ENCODE measurements around the gene YKT6.
"Not testable (repeated sequence)": the region's sequence is repeated elsewhere in the genome, so short reads cannot be mapped to it uniquely, and the experiment has no call there.

Gene YKT6

GRCh38 chr7:44172352-44172751 is 28.4 kb upstream of the YKT6 start:
- no peak for DNase-seq (ENCODE audit: low read depth, low spot score)

GRCh38 chr7:44172803-44173424 is 27.9 kb upstream of the YKT6 start:
- DNase-seq (ENCODE audit: low read depth, low spot score) = no peak

DNA sequence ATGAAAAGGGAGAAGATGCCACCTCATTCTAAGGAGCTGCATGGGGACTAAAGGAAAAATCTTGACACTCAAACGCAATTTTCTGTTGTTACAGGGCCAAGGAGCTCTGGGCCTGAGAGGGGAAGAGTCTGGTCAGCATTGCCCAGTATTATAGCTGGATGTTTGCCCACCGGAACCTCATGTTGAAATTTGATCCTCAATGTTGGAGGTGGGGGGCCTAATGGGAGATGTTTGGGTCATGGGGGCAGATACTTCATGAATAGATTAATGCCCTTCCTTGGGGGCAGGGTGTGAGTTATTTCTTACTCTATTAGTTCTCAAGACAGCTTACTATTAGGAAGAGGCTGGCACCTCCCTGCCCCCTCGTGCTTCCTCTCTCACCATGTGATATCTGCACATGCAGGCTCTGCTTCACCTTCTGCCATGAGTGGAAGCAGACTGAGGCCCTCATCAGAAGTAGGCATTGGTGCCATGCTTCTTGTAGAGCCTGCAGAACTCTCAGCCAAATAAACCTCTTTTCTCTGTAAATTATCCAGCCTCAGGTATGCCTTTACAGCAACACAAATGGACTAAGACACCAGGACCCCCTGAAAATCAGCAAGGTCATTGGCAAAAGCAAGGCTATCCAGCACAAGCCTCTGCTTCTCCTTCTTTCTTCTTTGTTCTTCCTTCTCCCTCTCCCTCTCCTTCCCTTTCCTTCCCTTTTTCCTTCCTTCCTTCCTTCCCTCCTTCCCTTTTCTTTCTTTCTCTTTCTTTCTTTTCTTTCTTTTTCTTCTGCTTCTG is 26.7 kb upstream of the YKT6 start:
- DNase-seq (ENCODE audit: low read depth, low spot score) = no peak

- DNase-seq (ENCODE audit: low read depth, low spot score) = not testable (repeated sequence)
These were observed 26.2 kb upstream of the YKT6 start for GRCh38 chr7:44174694-44174948.

GRCh38 chr7:44175730-44176129 is 25.0 kb upstream of the YKT6 start:
- no peak for DNase-seq (ENCODE audit: low read depth, low spot score)

DNA sequence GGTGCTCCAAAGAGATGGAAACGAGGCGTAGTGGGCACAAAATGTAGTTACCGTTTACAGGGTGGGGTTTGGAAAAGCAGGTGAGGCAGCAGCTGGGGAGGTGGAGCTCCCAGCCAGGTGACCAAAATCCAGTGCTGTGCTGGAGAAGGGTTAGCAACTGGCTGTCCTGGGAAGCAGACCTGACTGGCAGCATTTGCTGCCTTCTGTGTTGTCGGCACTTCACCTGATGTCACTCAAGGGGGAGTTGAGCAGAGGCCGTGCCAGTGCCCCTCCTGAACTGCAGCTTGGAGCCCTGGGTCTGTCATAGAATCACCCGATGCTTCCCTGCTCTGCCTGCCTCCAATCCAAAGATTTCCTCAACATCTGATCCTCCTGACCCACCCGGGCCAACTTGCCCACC is 24.3 kb upstream of the YKT6 start:
- no peak for DNase-seq (ENCODE audit: low read depth, low spot score)

DNA sequence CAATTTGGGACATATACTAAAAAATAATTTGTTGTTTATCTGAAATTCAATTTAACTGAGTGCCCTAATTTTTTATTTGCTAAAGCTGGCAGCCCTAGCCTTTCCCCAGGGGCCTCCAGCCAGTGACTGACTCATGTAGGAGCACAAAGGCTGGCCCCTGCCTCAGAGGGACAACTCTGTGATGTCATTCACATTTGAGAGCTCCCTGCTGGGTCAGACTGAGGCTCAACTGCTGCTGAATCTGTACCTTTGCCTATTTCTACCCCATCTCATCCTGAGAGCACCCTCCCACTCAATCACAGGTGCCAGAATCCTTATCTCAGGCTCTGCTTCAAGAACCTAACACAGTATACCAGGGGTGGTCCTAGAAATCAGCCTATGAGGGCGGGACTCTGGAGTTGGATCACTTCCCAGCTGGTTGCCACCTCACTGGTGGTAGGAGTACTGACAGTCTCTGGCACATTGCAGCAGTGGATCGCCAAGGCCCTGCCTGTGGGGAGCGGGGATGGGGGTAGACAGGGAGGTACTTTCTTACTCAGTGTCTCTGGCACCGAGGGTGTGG is 23.1 kb upstream of the YKT6 start:
- no peak for DNase-seq (ENCODE audit: low read depth, low spot score)

GRCh38 chr7:44180631-44181030 is 20.1 kb upstream of the YKT6 start:
- no peak for DNase-seq (ENCODE audit: low read depth, low spot score)

DNA sequence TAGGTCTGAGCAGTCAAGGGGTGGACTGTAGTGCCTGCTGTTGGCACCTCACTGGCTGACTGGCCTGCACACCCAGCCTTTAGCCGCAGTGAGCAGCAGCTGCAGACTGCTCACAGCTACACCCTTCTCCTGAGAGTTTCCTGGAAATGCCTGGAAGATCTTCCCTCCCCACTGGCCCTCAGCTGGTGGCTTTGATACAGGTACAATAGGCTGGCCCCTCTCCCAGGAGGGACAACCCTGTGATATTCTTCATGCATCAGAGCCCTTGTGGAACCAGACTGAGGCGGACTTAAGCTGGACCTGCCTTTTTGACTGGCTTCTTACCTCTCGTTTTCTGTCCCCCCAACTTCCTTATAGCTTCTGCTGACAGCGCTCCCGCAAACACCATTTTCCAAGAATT is 18.0 kb upstream of the YKT6 start:
- DNase-seq (ENCODE audit: low read depth, low spot score) = no peak

DNA sequence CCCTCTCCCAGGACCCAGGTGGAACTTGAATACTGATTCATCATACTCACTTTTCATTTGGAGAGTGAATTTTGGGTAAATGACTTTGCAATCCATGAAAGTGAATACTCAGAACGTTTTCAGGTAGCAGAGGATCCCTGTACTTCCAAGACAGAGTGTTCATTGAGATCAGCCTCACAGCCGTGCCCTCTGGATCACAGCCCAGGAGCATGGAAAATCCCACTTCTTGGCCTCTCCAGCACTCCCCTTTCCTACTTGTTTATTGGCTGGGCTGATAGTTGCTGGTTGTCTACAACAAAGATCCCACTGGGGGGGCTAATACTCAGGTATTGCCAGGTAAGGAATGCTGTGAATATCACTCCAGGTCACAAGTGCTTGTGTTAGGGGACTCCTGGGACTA is 17.4 kb upstream of the YKT6 start:
- DNase-seq (ENCODE audit: low read depth, low spot score) = no peak

DNA sequence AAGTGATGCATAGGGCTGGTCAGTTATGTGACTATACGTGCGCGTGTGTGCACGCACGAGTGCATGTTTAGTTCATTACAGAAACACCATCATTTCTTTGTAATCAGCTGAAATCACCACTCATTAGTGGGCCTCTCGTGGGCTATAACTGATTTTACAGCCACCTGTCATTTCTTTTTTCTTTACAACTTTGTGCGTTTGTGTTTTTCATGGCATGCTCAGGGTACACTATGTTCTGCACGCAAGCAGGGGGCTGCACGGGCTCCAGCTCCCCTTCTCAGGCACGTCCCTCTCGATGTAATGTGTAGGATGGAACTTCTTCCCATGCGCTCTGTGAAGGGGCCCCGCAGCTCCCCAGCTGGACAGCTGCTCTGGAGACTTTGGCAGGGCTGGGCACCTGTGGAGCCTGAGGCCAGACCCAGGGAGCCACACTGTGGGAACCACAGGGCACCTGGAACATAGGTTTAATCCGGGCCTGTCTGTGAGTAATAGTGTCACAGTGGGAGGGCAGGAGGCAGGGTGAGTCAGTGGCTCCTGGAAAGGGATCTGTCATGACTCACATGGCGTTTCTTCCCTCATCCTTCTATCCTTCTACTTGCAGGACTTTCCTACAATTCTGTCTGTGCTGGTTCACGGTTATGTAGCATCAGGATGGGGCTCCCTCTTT is 16.4 kb upstream of the YKT6 start:
- peak; percentile 79 for DNase-seq (ENCODE audit: low read depth, low spot score)

GRCh38 chr7:44184873-44185446 is 15.8 kb upstream of the YKT6 start:
- DNase-seq (ENCODE audit: low read depth, low spot score) = no peak

GRCh38 chr7:44185729-44186128 is 15.0 kb upstream of the YKT6 start:
- no peak for DNase-seq (ENCODE audit: low read depth, low spot score)

GRCh38 chr7:44186736-44187135 is 14.0 kb upstream of the YKT6 start:
- no peak for DNase-seq (ENCODE audit: low read depth, low spot score)

GRCh38 chr7:44187636-44188416 is 13.0 kb upstream of the YKT6 start:
- DNase-seq (ENCODE audit: low read depth, low spot score) = no peak

- no peak for DNase-seq (ENCODE audit: low read depth, low spot score)
These were observed 12.1 kb upstream of the YKT6 start for GRCh38 chr7:44188480-44189225.

GRCh38 chr7:44189286-44189992 is 11.3 kb upstream of the YKT6 start, which contains the start of gene GCK:
GCK (minus strand) TSS chr7:44189439; CDS start chr7:44188953, 486 bp downstream.
- no peak for DNase-seq (ENCODE audit: low read depth, low spot score)

DNA sequence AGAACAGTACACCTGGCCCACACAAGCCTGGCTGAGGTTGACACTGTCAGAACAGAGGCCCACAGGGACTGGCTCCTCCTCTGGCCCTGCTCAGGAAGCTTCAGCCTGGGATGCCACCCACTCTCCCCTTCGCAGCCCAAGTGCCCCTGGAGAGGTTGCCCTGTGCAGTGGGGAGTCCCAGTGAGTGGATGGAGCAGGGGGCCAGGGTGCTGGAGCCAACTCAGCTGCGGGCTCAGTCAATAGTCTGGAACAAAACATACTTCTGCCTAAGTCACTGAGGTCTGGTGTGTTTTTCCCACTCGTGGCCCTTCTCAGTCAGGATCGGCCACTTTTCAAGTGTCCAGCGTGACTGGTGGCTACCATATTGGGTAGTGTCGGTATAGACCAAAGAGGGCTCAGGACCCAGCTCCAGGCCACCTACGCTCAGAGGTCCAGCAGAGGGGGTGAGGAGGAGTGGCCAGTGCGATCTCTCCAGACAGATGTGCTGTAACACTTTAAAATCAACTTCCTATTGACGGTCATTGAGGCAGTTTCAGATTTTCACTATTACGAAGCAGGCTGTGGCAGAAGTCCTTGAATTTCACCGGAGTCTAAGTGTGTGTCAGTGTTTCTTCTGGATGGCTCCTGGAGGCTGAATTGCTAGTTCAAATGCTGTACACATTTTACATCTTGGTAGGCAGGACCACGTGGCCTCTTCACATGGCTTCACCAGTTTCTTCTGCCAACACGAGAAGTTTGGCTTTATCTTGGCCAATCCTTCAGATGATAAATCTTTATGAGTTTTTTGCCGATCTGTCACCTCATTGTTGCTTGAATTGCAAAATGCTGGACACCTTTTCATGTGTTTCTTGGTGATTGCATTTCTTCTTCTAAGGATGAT is 10.5 kb upstream of the YKT6 start:
- DNase-seq (ENCODE audit: low read depth, low spot score) = no peak

DNA sequence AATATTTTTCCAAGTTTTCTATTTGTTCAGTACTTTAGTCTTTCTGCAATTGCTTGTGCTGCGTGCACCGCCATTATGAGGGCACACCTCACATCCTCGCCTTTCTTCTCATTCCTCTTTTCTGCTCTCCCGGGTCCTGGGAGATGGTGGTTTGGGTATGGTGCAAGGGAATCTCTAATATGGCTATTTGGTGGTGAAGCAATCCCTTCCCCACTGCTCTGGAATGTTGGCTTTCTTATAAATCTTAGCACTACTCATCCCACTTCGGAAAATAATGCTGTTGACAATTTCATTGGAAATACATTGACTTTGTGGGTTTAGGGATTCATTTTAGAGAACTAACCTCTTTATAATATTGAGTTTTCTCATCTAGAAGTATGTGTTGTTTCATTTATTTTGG is 9.6 kb upstream of the YKT6 start:
- no peak for DNase-seq (ENCODE audit: low read depth, low spot score)

Data from brain pericyte (primary cell).